WTC11 (cell line): Measurements from ENCODE around the gene ALDH3A2. TPM values are rescaled to one million over a fixed set of nuclear protein-coding genes. Genes with fewer than 3 reads are reported as not detected.

Experiments used
- ATAC-seq: fragments of 200-7000 bp; cut with Tn5 transposase; 2 replicates; pipeline ENCODE4 v1.10.0; 2021; ENCODE audit warnings: mild to moderate bottlenecking, moderate library complexity
- CTCF ChIA-PET: fragments of 300-600 bp; sonication (Branson Sonifier 250); formaldehyde crosslinking; loops from one replicate; lab custom pipeline; 2021; ENCODE audit warnings: antibody characterized with exemption; lab: Charles Lee
- POLR2A ChIA-PET: fragments of 350-600 bp; sonication (Branson Sonifier 250); formaldehyde crosslinking; loops from one replicate; lab custom pipeline; 2021; ENCODE audit warnings: antibody characterized with exemption; lab: Charles Lee
- DNase-seq: peaks from one replicate; pipeline ENCODE4 v3.0.0; 2021; ENCODE audit warnings: low spot score
- H3K27ac Mint-ChIP-seq: 2 replicates; pipeline ENCODE4 v1.8.0; 2021; ENCODE audit warnings: mixed read lengths
- H3K27me3 Mint-ChIP-seq: 2 replicates; pipeline ENCODE4 v1.8.0; 2021; ENCODE audit warnings: low read depth, mild to moderate bottlenecking, moderate library complexity, mixed read lengths
- H3K36me3 Mint-ChIP-seq: 2 replicates; pipeline ENCODE4 v1.8.0; 2021; ENCODE audit warnings: mixed read lengths
- H3K4me1 Mint-ChIP-seq: 2 replicates; pipeline ENCODE4 v1.8.0; 2022; ENCODE audit warnings: mixed read lengths
- H3K4me3 Mint-ChIP-seq: 2 replicates; pipeline ENCODE4 v1.8.0; 2021; ENCODE audit warnings: mild to moderate bottlenecking, moderate library complexity, mixed read lengths
- H3K9me3 Mint-ChIP-seq: 2 replicates; pipeline ENCODE4 v1.8.0; 2021; ENCODE audit warnings: mixed read lengths
- FOXJ3 ChIP-seq: sonication (generic); formaldehyde crosslinking; IDR thresholded peaks from 2 replicates; pipeline ENCODE4 v1.9.0; 2021; ENCODE audit warnings: missing genetic modification reagents, mild to moderate bottlenecking, borderline replicate concordance
- FOXP1 ChIP-seq: sonication (generic); formaldehyde crosslinking; IDR thresholded peaks from 2 replicates; pipeline ENCODE4 v1.8.0; 2022; ENCODE audit warnings: missing genetic modification reagents, mild to moderate bottlenecking, moderate library complexity, borderline replicate concordance
- HMGA2 ChIP-seq: fragments of 250-450 bp; sonication (Bioruptor Pico); IDR thresholded peaks from 2 replicates; pipeline ENCODE4 v1.4.0; 2021; ENCODE audit warnings: mild to moderate bottlenecking, moderate library complexity
- JAZF1 ChIP-seq: fragments of 250-450 bp; sonication (Bioruptor Pico); IDR thresholded peaks from 2 replicates; pipeline ENCODE4 v1.9.0; 2021; ENCODE audit warnings: moderate library complexity, mild to moderate bottlenecking, inconsistent platforms
- NFATC4 ChIP-seq: fragments of 250-450 bp; sonication (Bioruptor Pico); IDR thresholded peaks from 2 replicates; pipeline ENCODE4 v1.9.0; 2021; ENCODE audit warnings: mild to moderate bottlenecking
- NFYB ChIP-seq: sonication (generic); formaldehyde crosslinking; conservative IDR thresholded peaks from 2 replicates; pipeline ENCODE4 v1.8.0; 2022; ENCODE audit warnings: low read depth, missing genetic modification reagents
- RELA ChIP-seq: sonication (generic); formaldehyde crosslinking; IDR thresholded peaks from 2 replicates; pipeline ENCODE4 v1.8.1; 2022; ENCODE audit warnings: missing genetic modification reagents, mild to moderate bottlenecking, borderline replicate concordance
- TP53 ChIP-seq: sonication (generic); formaldehyde crosslinking; IDR thresholded peaks from 2 replicates; pipeline ENCODE4 v1.8.1; 2023; ENCODE audit warnings: mild to moderate bottlenecking, missing genetic modification reagents
- ZBTB21 ChIP-seq: sonication (generic); formaldehyde crosslinking; IDR thresholded peaks from 2 replicates; pipeline ENCODE4 v1.8.1; 2023; ENCODE audit warnings: mild to moderate bottlenecking, missing genetic modification reagents, borderline replicate concordance
- ZNF121 ChIP-seq: sonication (generic); formaldehyde crosslinking; IDR thresholded peaks from 2 replicates; pipeline ENCODE4 v1.8.0; 2023; ENCODE audit warnings: missing genetic modification reagents
- ZNF396 ChIP-seq: fragments of 250-450 bp; sonication (Bioruptor Pico); IDR thresholded peaks from 2 replicates; pipeline ENCODE4 v1.8.0; 2021; ENCODE audit warnings: mild to moderate bottlenecking, moderate library complexity, borderline replicate concordance
- ZNF416 ChIP-seq: fragments of 250-450 bp; sonication (Bioruptor Pico); IDR thresholded peaks from 2 replicates; pipeline ENCODE4 v1.9.0; 2021; ENCODE audit warnings: mild to moderate bottlenecking, inconsistent platforms
- total RNA-seq: library from RNA; stranded (reverse); gene quantifications from 3 replicates; pipeline ENCODE4 v1.2.3, GENCODE V29; 2021
- TF ChIP-seq, protein P1 (sequence below): sonication (generic); formaldehyde crosslinking; IDR thresholded peaks from 2 replicates; pipeline ENCODE4 v1.8.1; 2022; ENCODE audit warnings: low read depth, missing genetic modification reagents, borderline replicate concordance
- TF ChIP-seq, protein P2 (sequence below): sonication (generic); formaldehyde crosslinking; IDR thresholded peaks from 2 replicates; pipeline ENCODE4 v1.8.1; 2023; ENCODE audit warnings: mild to moderate bottlenecking, missing genetic modification reagents
- TF ChIP-seq, protein P3 (sequence below): sonication (generic); formaldehyde crosslinking; conservative IDR thresholded peaks from 2 replicates; pipeline ENCODE4 v1.8.1; 2023; ENCODE audit warnings: mild to moderate bottlenecking, low read depth, missing genetic modification reagents, moderate library complexity
- TF ChIP-seq, protein P4 (sequence below): sonication (generic); formaldehyde crosslinking; IDR thresholded peaks from 2 replicates; pipeline ENCODE4 v1.8.0; 2022; ENCODE audit warnings: missing genetic modification reagents
- TF ChIP-seq, protein P5 (sequence below): sonication (generic); formaldehyde crosslinking; IDR thresholded peaks from 2 replicates; pipeline ENCODE4 v1.8.0; 2022; ENCODE audit warnings: mild to moderate bottlenecking, missing genetic modification reagents

ALDH3A2 gene
- total RNA-seq, 1 experiment from 2014 or later: 68.5 TPM

DNA sequence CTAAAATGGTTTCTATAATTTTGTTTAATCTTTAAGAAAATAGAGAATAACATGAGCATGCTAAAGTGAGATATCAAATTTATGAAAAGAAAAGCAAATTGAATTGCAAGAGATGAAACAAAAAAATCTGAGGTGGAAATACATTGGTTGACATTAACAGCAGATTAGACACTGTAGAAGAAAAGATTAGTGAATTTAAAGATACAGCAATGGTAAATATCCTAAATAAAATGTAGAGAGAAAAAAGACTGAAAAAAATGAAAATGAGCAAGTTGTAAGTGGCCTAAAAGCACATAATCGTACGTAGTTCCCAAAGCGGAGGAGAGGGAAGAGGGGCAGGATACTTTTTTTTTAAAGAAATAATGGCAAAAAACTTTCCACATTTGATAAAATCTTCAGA is 30.5 kb upstream of the ALDH3A2 start:
- H3K9me3 Mint-ChIP-seq: peaks cover 39% of the 10 kb centered on the region
- no peaks in the 10 kb centered on the region for H3K4me1 Mint-ChIP-seq
- H3K27me3 Mint-ChIP-seq: peaks cover 6% of the 10 kb centered on the region; the same call in 1 of the 2 replicates
- POLR2A ChIA-PET: no interaction called here
- H3K27ac Mint-ChIP-seq: no peak overlapping the region
- ATAC-seq (no peak), DNase-seq (no peak)
- TF ChIP-seq NFYB (CRISPR knock-in tag): no peak
- TF ChIP-seq HMGA2: no peak
- TF ChIP-seq, protein P1, sequence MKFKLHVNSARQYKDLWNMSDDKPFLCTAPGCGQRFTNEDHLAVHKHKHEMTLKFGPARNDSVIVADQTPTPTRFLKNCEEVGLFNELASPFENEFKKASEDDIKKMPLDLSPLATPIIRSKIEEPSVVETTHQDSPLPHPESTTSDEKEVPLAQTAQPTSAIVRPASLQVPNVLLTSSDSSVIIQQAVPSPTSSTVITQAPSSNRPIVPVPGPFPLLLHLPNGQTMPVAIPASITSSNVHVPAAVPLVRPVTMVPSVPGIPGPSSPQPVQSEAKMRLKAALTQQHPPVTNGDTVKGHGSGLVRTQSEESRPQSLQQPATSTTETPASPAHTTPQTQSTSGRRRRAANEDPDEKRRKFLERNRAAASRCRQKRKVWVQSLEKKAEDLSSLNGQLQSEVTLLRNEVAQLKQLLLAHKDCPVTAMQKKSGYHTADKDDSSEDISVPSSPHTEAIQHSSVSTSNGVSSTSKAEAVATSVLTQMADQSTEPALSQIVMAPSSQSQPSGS (CRISPR knock-in tag): no peak
- TF ChIP-seq, protein P2, sequence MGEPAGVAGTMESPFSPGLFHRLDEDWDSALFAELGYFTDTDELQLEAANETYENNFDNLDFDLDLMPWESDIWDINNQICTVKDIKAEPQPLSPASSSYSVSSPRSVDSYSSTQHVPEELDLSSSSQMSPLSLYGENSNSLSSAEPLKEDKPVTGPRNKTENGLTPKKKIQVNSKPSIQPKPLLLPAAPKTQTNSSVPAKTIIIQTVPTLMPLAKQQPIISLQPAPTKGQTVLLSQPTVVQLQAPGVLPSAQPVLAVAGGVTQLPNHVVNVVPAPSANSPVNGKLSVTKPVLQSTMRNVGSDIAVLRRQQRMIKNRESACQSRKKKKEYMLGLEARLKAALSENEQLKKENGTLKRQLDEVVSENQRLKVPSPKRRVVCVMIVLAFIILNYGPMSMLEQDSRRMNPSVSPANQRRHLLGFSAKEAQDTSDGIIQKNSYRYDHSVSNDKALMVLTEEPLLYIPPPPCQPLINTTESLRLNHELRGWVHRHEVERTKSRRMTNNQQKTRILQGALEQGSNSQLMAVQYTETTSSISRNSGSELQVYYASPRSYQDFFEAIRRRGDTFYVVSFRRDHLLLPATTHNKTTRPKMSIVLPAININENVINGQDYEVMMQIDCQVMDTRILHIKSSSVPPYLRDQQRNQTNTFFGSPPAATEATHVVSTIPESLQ (CRISPR knock-in tag): no peak
- TF ChIP-seq, protein P3, sequence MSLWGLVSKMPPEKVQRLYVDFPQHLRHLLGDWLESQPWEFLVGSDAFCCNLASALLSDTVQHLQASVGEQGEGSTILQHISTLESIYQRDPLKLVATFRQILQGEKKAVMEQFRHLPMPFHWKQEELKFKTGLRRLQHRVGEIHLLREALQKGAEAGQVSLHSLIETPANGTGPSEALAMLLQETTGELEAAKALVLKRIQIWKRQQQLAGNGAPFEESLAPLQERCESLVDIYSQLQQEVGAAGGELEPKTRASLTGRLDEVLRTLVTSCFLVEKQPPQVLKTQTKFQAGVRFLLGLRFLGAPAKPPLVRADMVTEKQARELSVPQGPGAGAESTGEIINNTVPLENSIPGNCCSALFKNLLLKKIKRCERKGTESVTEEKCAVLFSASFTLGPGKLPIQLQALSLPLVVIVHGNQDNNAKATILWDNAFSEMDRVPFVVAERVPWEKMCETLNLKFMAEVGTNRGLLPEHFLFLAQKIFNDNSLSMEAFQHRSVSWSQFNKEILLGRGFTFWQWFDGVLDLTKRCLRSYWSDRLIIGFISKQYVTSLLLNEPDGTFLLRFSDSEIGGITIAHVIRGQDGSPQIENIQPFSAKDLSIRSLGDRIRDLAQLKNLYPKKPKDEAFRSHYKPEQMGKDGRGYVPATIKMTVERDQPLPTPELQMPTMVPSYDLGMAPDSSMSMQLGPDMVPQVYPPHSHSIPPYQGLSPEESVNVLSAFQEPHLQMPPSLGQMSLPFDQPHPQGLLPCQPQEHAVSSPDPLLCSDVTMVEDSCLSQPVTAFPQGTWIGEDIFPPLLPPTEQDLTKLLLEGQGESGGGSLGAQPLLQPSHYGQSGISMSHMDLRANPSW: no peak
- TF ChIP-seq, protein P4, sequence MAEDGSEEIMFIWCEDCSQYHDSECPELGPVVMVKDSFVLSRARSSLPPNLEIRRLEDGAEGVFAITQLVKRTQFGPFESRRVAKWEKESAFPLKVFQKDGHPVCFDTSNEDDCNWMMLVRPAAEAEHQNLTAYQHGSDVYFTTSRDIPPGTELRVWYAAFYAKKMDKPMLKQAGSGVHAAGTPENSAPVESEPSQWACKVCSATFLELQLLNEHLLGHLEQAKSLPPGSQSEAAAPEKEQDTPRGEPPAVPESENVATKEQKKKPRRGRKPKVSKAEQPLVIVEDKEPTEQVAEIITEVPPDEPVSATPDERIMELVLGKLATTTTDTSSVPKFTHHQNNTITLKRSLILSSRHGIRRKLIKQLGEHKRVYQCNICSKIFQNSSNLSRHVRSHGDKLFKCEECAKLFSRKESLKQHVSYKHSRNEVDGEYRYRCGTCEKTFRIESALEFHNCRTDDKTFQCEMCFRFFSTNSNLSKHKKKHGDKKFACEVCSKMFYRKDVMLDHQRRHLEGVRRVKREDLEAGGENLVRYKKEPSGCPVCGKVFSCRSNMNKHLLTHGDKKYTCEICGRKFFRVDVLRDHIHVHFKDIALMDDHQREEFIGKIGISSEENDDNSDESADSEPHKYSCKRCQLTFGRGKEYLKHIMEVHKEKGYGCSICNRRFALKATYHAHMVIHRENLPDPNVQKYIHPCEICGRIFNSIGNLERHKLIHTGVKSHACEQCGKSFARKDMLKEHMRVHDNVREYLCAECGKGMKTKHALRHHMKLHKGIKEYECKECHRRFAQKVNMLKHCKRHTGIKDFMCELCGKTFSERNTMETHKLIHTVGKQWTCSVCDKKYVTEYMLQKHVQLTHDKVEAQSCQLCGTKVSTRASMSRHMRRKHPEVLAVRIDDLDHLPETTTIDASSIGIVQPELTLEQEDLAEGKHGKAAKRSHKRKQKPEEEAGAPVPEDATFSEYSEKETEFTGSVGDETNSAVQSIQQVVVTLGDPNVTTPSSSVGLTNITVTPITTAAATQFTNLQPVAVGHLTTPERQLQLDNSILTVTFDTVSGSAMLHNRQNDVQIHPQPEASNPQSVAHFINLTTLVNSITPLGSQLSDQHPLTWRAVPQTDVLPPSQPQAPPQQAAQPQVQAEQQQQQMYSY (CRISPR knock-in tag): no peak
- TF ChIP-seq NFATC4 (CRISPR knock-in tag): no peak
- no peak for TF ChIP-seq TP53 (CRISPR knock-in tag)
- TF ChIP-seq ZNF416: no peak
- TF ChIP-seq, protein P5, sequence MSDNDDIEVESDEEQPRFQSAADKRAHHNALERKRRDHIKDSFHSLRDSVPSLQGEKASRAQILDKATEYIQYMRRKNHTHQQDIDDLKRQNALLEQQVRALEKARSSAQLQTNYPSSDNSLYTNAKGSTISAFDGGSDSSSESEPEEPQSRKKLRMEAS: no peak
- TF ChIP-seq FOXJ3 (CRISPR knock-in tag): no peak
- no peak for TF ChIP-seq FOXP1
- TF ChIP-seq ZNF121 (CRISPR knock-in tag): no peak
- no peak for TF ChIP-seq ZBTB21 (CRISPR knock-in tag)
- TF ChIP-seq ZNF396 (CRISPR knock-in tag): no peak
- no peak for TF ChIP-seq RELA (CRISPR knock-in tag)
- no peak for TF ChIP-seq JAZF1 (CRISPR knock-in tag)
- no peak overlapping the region for H3K4me3 Mint-ChIP-seq
- CTCF ChIA-PET: no interaction called here
- H3K36me3 Mint-ChIP-seq: peaks cover 30% of the 10 kb centered on the region
